Activated CD8-positive, alpha-beta memory T cell treated with anti-CD3 and anti-CD28 coated beads, Interleukin-2, amount 10 ng/mL, durations not matched to agents 7 days and 5 days (primary cell): ENCODE measurements around the gene ANO4. TPM values are rescaled to one million over a fixed set of nuclear protein-coding genes. Genes with fewer than 3 reads are reported as not detected.

ENCODE experiments used
- total RNA-seq, 2 experiments: library from RNA; stranded (reverse); gene quantifications; one replicate each; pipeline ENCODE4 v1.2.3, GENCODE V29; 2021

ANO4 gene
- total RNA-seq, 2 experiments from 2014 or later = not detected

Other genes with a start within 250 kb of the ANO4 start
- 1 to 10 TPM; 2.6 to 3.8 TPM for gene GAS2L3, start 221.1 kb upstream of the ANO4 start, total RNA-seq